NB4 (cell line): ENCODE results near the gene IFT81.

Experiments
- MYC ChIP-seq: IDR thresholded peaks from 2 replicates; pipeline ENCODE4 v1.6.1; 2011; ENCODE audit warnings: low read depth, low read length
- POLR2A ChIP-seq: IDR thresholded peaks from 2 replicates; pipeline ENCODE4 v1.6.1; 2011; ENCODE audit warnings: mild to moderate bottlenecking; ENCODE audit not compliant: insufficient read length; ENCODE audit errors: extremely low read depth
- TF ChIP-seq, protein P1 (sequence below): IDR thresholded peaks from one replicate; pipeline ENCODE4 v1.5.1; 2012; ENCODE audit warnings: low read depth, low read length
- TF ChIP-seq, protein P2 (sequence below): IDR thresholded peaks from 2 replicates; pipeline ENCODE4 v1.6.1; 2011; ENCODE audit warnings: low read depth, low read length

DNA sequence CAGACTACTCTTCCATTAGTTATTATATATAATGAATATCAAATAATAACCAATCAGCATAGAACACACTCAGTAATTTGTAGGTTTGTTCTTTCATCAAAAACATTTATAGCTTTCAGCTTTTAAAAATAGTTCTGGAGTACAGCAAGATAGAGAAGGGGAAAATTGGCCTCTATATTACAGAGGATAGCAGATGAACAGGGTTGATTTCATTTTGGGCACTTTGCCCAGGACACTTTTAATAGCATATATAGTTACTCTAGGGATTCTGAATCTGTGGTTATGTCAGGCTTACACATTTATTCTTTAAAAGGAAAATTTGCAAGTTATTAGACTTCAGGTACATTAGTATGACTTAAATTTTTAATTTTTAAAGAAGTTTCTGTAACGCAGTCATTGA lies 52.6 kb downstream of the IFT81 start:
- no peak for TF ChIP-seq POLR2A
- TF ChIP-seq, protein P1, sequence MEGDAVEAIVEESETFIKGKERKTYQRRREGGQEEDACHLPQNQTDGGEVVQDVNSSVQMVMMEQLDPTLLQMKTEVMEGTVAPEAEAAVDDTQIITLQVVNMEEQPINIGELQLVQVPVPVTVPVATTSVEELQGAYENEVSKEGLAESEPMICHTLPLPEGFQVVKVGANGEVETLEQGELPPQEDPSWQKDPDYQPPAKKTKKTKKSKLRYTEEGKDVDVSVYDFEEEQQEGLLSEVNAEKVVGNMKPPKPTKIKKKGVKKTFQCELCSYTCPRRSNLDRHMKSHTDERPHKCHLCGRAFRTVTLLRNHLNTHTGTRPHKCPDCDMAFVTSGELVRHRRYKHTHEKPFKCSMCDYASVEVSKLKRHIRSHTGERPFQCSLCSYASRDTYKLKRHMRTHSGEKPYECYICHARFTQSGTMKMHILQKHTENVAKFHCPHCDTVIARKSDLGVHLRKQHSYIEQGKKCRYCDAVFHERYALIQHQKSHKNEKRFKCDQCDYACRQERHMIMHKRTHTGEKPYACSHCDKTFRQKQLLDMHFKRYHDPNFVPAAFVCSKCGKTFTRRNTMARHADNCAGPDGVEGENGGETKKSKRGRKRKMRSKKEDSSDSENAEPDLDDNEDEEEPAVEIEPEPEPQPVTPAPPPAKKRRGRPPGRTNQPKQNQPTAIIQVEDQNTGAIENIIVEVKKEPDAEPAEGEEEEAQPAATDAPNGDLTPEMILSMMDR: no peak
- TF ChIP-seq, protein P2, sequence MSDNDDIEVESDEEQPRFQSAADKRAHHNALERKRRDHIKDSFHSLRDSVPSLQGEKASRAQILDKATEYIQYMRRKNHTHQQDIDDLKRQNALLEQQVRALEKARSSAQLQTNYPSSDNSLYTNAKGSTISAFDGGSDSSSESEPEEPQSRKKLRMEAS: no peak
- no peak for TF ChIP-seq MYC
